ENCODE measurements around the gene SLC7A8.

GRCh38 chr14:23099212-23099861 is 84.1 kb downstream of the SLC7A8 start:
- TF ChIP-seq POLR2A (IDR thresholded peaks at IDR 0.05) (no peak), CTCF (IDR thresholded peaks at IDR 0.05) (no peak)

Measured in testis (tissue), 2 donors.